Spleen (tissue), 7 donors: ENCODE data around the gene SUPT3H.

Experiments used
- CTCF ChIP-seq, 11 experiments: fragments of 200-600 bp in 7 of 11; fragments of 450-650 bp in 4 of 11; sonication (generic) in 4 of 11; IDR thresholded peaks in 8 of 11; conservative IDR thresholded peaks in 3 of 11; 1 replicate in 7 of 11; 2 replicates in 4 of 11; pipeline versions ENCODE4 v1.4.0 to v1.8.0; 2016 to 2021; ENCODE audit warnings: antibody characterized with exemption in 11 of 11, inconsistent platforms in 4 of 11, mild to moderate bottlenecking in 1 of 11
- POLR2A ChIP-seq, 3 donors: fragments of 450-650 bp; IDR thresholded peaks; one replicate each; pipeline ENCODE4 v1.5.1; 2017; ENCODE audit warnings: antibody characterized with exemption in 3 of 3, mild to moderate bottlenecking in 1 of 3
- POLR2AphosphoS5 ChIP-seq, 3 donors: sonication (generic); formaldehyde crosslinking; IDR thresholded peaks; one replicate each; pipeline ENCODE4 v1.5.1; 2017; ENCODE audit warnings: antibody characterized with exemption in 3 of 3
- donor health status: DM: no; HTN: no; CAD: no; lungs with moderate emphysema.
- donor health status: DM: no; HTN: no; CAD: no.
- donor health status: DM: no; HTN: no; CAD: no.

GRCh38 chr6:44825273-44825672, 552.5 kb downstream of the SUPT3H start:
- no peak for TF ChIP-seq CTCF (IDR thresholded peaks at IDR 0.05 in 8 of 11, conservative IDR thresholded peaks at IDR 0.05 in 3 of 11)
- no peak for TF ChIP-seq POLR2A (IDR thresholded peaks at IDR 0.05)
- TF ChIP-seq POLR2AphosphoS5 (IDR thresholded peaks at IDR 0.05) = no peak
